ENCODE measurements around the gene CCDC116. TPM values are rescaled to one million over a fixed set of nuclear protein-coding genes. Genes with fewer than 3 reads are reported as not detected.

The CCDC116 gene
- total RNA-seq, 4 donors from 2014 or later, result 0.22 to 2.0 (median 0.36) TPM

DNA sequence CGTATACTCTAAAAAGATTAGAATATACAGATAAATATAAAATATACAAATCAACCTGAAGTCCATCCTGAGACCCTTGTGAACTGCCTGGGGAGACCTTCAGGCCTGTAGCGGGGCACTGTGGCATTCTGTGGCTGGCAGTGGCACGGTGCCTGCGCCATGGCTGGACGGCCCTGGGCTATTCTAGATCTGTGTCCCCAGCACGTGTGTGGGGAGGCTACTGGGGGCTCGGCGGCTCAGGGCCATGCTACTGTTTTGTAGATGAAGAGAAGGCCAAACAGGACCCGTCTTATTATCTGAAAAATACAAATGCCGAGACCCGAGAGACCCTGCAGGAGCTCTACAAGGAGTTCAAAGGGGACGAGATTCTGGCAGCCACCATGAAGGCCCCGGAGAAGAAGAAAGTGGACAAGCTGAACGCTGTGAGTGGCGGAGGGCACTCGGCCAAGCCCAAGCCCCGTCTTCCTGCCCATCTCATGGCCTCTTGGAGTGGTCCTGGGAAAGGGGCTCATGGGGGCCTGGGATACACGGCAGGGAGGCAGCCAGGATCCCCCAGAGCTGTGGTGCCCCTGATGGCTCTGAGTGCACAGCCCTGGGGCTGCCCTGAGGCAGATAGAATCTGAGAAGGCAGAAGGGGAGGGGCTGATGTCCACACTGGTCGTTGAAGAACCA, 52.1 kb downstream of the CCDC116 start:
- 87 to 88% methylated on average over 15 to 19 of the region's 19 CpGs for WGBS, 2 donors
- Histone ChIP-seq H3K27ac (no peak overlapping the region), H3K4me3 (no peak overlapping the region), H3K4me1 (no peaks in the 10 kb centered on the region), H3K27me3 (no peaks in the 10 kb centered on the region), H3K9me3 (no peaks in the 10 kb centered on the region), H3K36me3 (peaks cover 2 to 95% (median 10%) of the 10 kb centered on the region in 3 donors)
- DNase-seq (ENCODE audit: low spot score in 2 of 2), result no peak
- TF ChIP-seq EP300 (IDR thresholded peaks at IDR 0.05) (no peak), POLR2A (IDR thresholded peaks at IDR 0.05) (no peak)
- TF ChIP-seq, protein P1, sequence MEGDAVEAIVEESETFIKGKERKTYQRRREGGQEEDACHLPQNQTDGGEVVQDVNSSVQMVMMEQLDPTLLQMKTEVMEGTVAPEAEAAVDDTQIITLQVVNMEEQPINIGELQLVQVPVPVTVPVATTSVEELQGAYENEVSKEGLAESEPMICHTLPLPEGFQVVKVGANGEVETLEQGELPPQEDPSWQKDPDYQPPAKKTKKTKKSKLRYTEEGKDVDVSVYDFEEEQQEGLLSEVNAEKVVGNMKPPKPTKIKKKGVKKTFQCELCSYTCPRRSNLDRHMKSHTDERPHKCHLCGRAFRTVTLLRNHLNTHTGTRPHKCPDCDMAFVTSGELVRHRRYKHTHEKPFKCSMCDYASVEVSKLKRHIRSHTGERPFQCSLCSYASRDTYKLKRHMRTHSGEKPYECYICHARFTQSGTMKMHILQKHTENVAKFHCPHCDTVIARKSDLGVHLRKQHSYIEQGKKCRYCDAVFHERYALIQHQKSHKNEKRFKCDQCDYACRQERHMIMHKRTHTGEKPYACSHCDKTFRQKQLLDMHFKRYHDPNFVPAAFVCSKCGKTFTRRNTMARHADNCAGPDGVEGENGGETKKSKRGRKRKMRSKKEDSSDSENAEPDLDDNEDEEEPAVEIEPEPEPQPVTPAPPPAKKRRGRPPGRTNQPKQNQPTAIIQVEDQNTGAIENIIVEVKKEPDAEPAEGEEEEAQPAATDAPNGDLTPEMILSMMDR (IDR thresholded peaks at IDR 0.05), result no peak

DNA sequence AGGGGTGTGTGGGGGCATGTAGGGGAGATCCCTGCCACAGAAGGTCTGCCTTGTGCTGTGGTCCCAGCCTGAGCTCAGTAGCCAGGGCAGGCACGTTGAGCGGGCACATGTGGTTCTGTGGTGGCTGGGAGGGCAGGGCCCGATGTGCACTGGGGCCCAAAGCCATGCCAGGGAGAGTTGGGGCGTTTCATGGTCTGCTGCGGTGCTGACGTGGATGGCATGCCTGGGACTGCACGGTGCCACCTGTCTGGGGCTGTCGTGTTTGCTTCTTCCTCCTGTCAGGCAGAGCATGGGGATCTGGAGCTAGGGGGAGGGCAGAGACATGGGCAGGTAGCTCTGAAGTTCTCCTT, 52.6 kb downstream of the CCDC116 start:
- Histone ChIP-seq H3K4me3 (no peak overlapping the region), H3K9me3 (no peaks in the 10 kb centered on the region), H3K4me1 (peaks cover 0 to 1% (median 0%) of the 10 kb centered on the region in 4 donors), H3K36me3 (peaks cover 2 to 95% (median 10%) of the 10 kb centered on the region in 3 donors), H3K27me3 (no peaks in the 10 kb centered on the region), H3K27ac (no peak overlapping the region)
- no peak for DNase-seq (ENCODE audit: low spot score in 2 of 2)
- TF ChIP-seq, protein P1 (IDR thresholded peaks at IDR 0.05), result no peak
- TF ChIP-seq EP300 (IDR thresholded peaks at IDR 0.05), result no peak
- no peak for TF ChIP-seq POLR2A (IDR thresholded peaks at IDR 0.05)
- 92 to 96% methylated on average over 7 of the region's 8 CpGs for WGBS, 2 donors

DNA sequence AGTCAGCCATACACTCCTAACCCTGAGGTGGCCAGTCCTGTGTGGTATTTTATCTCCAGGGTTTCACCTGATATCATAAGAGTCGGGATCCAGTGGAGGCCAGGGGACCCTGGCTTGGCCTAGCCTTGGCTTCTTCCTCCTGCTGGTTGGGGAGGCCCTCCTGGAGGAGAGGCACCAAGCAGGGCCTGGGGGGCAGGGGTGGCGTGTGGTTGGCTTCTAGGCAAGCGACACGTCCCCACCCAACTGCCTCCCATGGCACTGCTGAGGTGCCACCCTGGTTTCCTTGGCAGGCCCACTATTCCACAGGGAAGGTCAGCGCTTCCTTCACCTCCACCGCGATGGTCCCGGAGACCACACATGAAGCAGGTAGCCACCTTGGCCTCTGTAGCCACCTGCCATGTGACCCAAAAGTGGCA, 53.6 kb downstream of the CCDC116 start:
- Histone ChIP-seq H3K36me3 (peaks cover 2 to 90% (median 10%) of the 10 kb centered on the region in 3 donors), H3K4me3 (no peak overlapping the region), H3K27ac (no peak overlapping the region), H3K9me3 (no peaks in the 10 kb centered on the region), H3K4me1 (peaks cover 0 to 8% (median 0%) of the 10 kb centered on the region in 4 donors), H3K27me3 (no peaks in the 10 kb centered on the region)
- DNase-seq (ENCODE audit: low spot score in 2 of 2), result no peak
- 94 to 97% methylated on average over 4 to 8 of the region's 8 CpGs for WGBS, 2 donors
- no peak for TF ChIP-seq POLR2A (IDR thresholded peaks at IDR 0.05)
- TF ChIP-seq, protein P1 (IDR thresholded peaks at IDR 0.05), result no peak
- TF ChIP-seq EP300 (IDR thresholded peaks at IDR 0.05), result no peak

Small RNAs within 50 kb of the gene (small RNA-seq; reads per million reads assigned to genes)
- gene MIR301B, result 0.57 reads per million

Other genes with a start within 250 kb of the CCDC116 start
- not detected for gene RIMBP3B, start 249.0 kb upstream of the CCDC116 start, total RNA-seq
- gene HIC2, start 215.4 kb upstream of the CCDC116 start, total RNA-seq, result 1 to 10 TPM; 3.3 to 6.1 (median 5.2) TPM
- gene TMEM191C, start 165.4 kb upstream of the CCDC116 start, total RNA-seq, result 1 to 10 TPM in 2 of 4 donors, under 1 TPM in 1, not detected in 1; 0.98 to 5.4 (median 4.4) TPM
- gene RIMBP3C, start 81.3 kb upstream of the CCDC116 start, total RNA-seq, result under 1 TPM; under 0.01 to 0.59 (median 0.25) TPM
- 10 to 100 TPM; 32.0 to 45.0 (median 37.8) TPM for gene UBE2L3, start 65.0 kb upstream of the CCDC116 start, total RNA-seq
- 10 to 100 TPM; 28.0 to 61.2 (median 36.0) TPM for gene YDJC, start 2.7 kb upstream of the CCDC116 start, total RNA-seq
- gene SDF2L1, start 9.5 kb downstream of the CCDC116 start, total RNA-seq, result 10 to 100 TPM; 11.4 to 62.7 (median 31.5) TPM
- 10 to 100 TPM; 29.1 to 42.3 (median 31.5) TPM for gene PPIL2, start 33.3 kb downstream of the CCDC116 start, total RNA-seq
- 10 to 100 TPM in 3 of 4 donors, 1 to 10 TPM in 1; 6.3 to 43.1 (median 16.5) TPM for gene YPEL1, start 103.0 kb downstream of the CCDC116 start, total RNA-seq
- 10 to 100 TPM; 58.1 to 95.3 (median 73.1) TPM for gene MAPK1, start 234.9 kb downstream of the CCDC116 start, total RNA-seq

Data from tibial nerve (tissue), 4 donors.